ENCODE results near the gene EMID1.
"Not testable (repeated sequence)": the region's sequence is repeated elsewhere in the genome, so short reads cannot be mapped to it uniquely, and the experiment has no call there.

The EMID1 gene

DNA sequence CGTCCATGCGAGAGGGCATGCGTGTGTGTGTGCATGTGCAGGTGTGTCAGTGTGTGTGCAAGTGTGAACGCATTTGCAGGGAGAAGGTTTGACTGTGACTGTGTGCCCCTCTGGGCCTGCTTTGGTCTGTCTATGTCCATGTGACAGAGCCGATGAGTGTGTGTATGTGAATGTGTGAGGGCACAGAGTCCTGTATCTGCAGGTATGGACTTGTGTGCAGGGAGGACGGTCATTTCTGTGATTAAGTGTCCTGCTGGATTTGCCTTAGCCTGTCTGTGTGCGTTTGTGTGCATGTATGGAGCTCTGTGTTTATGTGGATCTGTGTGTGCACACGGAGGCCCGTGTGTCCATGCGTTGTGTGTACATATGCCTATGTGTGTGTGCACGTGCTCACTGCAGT, 5.4 kb downstream of the EMID1 start:
- DNase-seq (ENCODE audit: low spot score): no peak

DNA sequence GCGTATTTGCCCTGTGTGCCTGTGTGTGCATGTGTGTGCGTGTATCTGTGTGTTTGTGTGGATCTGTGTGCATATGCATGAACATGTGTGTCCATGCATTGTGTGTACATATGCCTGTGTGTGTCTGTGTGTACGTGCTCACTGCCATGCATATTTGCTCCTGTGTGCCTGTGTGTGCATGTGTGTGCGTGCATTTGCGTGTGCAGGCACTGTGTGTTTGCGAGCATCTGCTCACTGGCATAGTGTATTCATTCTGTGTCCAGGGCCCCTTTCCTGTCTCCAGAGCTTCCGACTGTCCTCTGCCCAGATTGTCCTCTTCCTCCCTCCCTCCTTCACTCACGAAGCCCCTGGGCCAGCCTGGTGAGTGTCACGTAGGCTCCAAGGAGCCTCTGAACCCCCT, 5.8 kb downstream of the EMID1 start:
- no peak for DNase-seq (ENCODE audit: low spot score)

DNA sequence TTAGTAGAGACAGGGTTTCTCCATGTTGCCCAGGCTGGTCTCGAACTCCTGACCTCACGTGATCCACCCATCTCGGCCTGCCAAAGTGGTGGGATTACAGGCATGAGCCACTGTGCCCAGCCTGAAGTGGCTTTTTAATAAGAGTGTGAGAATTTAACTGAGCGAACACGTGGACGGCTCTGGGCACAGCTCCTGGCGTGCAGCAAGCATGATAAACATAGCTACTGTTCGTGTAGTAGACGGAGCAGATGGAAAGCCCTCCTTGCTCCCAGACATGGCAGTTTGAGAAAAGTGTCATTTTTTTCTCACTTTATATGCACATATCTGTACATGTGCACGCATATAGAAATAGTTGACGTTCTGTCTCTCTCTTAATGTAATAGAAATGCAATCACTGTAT, 7.0 kb downstream of the EMID1 start:
- DNase-seq (ENCODE audit: low spot score): no peak

DNA sequence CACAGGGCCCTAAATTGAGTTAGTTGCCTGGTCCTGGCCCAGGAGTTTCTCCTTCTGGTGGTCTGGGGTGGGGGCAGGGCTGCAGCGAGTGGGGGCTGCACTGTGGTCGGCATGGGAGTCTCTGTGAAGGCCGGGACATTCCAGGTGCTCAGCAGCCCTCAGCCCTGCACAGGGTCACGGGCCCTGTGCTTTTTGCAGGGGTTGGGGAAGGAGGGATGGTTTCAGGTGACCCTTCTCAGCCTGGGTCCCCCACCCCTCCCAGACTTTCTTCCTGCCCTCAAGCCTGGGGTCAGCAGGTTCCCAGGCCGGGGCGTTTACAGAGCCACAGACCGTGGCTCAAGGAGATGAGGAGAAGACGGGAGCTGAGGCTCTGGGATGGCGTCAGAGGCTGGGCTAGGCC, 7.8 kb downstream of the EMID1 start:
- no peak for DNase-seq (ENCODE audit: low spot score)

DNA sequence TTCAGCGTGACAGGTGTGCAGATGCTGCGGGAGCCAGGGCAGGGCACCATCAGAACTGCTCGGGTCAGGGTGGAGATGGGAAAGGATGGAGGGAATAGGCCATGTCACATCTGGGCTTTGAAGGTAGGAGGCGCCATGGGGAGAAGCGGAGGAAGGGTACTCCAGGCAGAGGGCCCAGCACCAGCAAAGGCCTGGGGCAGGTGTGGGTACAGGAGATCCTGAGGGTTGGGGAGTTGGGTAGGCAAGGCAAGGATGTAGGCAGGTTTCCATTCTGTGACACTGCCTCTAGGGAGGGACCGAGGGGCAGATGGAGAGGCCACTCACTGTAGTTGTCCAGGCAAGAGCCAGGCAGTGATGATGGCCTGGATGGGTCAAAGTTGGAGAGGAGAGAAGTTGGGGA, 8.5 kb downstream of the EMID1 start:
- DNase-seq (ENCODE audit: low spot score): no peak

DNA sequence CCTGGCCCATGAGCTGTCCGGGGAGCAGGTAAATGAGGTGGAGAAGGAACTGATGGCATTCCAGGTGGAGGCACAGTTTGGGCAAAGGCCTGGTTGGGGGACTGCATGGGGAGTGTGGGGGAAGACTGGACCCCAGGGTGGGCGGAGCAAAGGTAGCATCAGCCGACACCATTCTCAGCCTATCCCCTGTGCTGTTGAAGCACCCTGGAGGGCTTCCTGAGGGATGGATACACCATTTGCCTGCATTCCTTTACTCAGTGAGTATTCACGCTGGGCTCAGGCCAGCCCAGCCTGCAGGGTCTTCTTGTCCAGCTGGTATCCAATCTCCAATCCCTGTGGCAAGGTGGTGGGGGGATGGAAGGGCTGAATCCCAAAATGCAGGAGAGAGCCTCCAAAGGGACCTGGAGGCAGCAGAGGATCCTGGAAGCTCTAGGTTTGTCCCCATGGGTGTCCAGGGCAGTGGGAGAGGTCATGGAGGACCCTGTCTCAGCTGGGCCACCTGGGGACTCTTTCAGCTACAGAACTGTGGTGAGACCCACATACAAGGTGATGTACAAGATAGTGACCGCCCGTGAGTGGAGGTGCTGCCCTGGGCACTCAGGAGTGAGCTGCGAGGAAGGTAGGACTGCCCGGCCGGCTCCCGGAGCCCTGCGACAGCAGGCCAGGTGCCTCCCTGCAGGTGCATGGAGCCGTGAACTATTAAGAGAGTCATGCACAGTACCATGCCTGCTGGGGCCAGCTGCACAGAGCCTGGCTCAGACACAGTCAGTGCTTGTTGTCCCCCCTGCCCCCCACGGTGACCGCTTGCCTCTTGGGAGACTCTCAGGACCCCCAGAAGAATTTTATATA, 9.5 kb downstream of the EMID1 start:
- no peak for DNase-seq (ENCODE audit: low spot score)

DNA sequence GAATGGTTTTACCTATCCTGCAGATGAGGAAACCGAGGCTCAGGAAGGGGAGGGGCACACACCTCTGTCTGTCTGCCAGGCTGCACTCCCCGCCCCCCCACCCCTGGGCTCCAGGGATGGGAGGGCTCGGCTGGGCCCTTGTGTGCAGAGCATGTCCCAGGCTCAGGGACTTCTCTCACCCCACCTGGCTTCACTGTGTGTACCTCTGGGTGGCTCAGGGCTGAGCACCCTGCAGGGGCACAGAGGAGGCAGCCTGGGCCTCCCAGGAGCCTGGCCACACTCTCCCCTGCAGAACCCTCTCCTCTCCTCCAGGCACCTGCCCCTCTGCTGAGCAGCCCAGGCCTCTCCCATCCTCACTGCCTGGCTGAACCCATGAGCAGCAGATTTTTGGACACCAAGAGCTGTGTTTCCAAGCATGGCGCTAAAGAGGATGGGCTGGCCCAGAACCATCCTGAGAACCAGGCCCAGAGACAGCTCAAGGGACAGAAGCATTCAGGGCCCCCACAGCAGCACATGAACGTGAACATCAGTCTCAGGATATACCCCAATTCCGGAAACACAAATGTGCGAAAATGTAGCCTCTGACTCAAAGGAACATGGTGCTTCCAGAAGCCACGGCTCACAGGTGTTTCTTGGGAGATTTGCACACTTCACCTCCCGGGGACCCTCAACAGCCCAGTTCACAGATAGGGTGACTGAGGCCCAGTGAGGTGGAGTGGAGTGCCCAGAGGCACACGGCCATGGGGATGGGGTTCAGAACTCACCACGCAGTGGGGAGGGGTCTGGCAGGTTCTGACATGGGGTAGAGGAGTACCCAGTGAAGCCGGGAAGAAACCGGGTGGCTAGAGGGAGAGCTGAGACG, 10.5 kb downstream of the EMID1 start:
- DNase-seq (ENCODE audit: low spot score): no peak

DNA sequence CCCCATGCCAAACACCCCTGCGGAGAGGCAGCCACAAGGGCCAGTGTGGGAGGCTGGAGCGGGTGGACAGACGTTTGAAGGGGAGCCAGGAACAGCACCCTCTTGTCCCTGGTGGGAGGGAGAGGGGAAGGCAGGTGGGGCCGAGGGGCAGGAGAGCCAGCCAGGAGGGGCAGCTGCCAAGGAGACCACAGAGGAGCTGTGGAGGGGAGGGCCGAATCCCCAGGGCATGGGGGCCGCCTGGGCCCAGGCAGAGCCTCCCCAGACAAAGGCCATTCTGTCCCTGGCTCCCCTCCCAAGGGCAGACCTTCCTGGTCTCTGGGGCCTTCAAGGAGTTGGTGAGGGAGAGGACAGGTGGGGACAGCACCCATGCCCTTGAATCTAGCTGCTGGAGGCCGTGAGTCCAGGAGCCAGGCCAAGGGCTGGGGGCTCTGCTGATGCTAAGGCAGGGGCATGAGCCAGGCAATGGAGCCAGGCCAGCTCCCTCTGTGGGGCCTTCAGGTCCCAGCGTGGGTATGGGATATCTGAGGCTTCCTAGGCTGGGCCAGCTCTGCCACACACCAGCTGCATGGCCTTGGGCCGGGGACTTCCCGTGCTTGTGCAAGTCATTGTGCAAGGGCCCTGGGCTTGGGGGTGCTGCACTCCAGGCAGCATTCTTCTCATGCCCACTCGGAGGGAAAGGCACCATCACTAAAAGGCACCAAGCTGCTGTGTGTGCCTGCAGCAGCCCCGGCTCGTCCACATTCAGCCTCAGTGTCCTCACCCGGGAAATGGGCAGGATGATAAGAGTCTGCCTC, 11.4 kb downstream of the EMID1 start:
- DNase-seq (ENCODE audit: low spot score): no peak

DNA sequence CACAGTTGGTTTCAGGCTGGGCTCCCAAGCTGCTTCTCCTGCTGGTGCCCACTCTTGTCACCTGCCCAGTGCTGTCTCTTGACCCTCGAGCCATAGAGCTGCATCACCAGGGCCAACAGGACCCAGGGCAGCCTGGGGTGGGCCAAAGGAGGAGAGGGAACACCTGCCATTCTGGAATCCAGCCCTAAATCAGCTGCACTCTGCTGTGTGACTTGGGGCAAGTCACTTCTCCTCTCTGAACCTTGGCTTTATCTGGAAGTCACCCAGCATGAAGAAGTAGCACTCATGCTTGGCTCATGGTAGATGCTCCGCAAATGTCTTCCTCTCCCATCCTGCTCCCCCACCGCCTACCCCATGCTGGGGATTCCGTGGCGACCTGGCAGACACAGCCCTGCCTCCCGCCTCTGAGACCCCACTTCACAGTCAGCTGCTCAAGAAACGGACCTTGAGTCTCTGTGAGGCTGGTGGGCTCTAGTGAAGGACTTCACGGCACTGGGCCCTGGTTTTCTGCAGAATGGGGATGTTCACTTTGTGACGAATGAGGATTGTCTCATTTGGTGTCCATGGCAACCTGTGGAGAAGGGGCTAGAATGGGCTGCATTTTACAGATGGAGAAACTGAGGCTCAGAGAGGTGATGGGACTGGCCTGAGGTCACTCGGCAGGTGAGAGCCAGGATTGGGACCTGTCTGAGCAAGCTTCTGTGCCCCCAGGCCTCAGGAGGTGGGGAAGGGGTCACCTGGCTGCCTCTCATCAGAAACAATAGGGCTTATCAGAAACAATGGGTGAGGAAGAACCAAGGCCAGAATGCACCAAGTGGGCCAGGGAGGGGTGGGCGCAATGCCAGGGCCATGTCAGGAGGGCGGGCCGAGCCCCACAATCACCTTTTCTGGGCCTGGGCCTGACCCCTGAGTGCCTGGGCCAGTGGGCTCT, 12.4 kb downstream of the EMID1 start:
- DNase-seq (ENCODE audit: low spot score): no peak

DNA sequence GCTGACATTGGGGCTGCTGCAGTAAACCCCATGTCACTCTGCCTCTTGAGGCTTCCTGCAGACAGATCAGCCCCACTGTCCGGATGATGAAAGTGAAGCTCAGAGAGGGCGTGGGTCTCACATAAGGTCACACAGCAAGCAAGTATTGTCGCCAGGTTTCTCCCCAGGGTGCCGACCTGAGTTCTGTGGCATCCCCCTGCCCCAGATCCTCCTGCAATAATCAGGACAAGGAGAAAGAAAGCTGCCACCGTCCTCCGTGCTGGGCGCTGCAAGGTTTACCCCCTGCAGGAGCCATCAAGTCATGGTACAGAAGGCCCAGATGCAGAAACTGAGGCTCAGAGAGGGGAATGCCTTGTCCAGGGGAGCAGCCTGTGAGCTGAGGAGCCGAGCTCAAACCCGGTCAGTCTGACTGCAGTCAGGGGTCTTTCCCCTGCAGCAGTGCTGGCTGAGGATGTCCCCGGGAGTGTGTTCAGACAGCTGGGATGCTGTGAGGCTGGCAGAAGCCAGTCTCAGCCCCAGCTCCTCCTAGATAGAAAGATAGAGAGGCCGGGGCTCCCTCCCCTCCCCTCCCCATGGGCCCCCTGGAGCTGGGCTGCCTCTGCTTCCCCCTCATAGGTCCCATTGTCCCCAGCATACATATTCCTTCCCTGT, 13.2 kb downstream of the EMID1 start:
- no peak for DNase-seq (ENCODE audit: low spot score)

DNA sequence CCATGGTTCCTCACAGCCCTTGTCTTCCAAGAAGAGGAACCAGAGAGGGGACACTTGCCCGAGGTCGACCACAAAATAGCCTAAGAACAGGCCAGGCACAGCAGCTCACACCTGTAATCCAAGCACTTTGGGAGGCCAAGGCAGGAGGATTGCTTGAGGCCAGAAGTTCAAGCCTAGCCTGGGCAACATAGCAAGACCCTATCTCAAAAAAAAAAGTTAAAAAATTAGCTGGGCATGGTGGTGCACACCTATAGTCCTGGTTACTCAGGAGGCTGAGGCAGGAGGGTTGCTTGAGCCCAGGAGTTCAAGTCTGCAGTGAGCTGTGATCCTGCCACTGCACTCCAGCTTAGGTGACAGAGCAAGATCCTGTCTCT, 13.7 kb downstream of the EMID1 start:
- DNase-seq (ENCODE audit: low spot score): not testable (repeated sequence)

DNA sequence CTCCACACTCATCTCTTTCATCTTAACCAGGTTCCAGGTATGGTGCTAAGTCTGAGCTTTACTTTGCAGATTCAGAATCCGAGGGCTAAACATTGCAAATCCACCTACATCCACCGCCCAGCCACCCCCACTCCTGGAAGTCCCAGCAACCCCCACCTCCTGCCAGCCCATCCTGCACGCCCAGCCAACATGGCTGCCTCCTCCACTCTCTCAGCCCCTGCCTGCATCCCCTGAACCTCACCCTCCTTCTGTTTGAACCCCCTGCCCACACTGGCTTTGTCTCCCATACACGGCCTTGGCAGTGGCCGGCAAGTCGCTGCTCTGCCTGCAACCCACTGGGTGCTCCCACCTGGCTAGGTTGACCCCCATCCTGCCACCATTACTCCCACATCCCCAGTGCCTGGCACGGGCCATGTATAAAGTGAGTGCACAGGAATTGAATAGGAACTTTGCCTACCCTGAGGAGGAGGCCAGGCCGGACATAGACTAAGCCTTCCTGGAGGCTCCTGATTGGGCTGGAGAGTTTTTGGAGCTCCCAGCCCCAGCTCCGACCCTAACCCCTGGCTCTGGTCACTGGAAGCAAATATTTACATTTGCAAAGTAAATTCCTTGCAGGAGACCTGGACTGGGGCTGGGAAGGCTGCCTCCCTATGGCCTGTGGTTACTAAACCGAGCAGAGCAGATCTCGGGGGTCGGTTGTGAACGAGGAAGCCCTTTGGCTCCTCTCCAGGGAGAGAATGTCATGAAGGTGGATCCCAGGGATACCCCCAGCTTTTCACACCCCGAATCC, 14.4 kb downstream of the EMID1 start:
- no peak for DNase-seq (ENCODE audit: low spot score)

DNA sequence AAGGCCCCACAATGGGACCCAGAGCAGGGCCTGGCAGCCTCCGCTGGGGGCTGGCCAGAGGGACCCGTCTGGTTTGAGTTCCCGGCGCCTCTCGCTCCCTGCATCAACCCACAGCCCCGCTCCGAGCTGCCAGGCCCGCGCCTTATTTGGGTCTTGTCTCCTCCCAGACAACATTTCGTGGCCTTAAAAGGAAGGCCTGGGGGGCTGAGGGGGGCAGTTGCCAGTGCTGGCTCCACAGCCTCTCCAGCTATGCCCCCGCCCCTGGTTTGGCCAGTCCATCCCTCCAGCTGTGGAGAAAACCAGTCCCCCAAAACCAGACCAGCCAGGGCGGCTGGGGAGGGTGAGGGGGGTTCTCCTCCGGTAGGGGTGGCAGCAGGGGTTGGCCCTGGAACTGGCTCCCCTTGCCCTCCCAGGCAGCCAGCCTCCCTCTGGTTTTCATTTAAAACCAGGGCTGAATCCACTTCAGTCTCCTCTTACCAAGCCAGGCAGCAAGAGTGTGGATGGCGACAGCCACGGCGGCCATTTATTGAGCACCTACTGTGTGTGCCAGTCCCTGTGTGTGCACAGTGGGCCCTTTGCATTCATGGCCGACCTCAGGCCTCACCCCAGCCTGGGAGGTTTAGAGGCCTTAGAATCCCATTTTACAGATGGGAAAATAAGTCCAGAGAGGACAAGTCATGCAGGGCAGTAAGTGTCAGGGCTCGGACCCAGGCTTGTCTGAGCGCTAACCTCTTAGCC, 18.6 kb downstream of the EMID1 start:
- no peak for DNase-seq (ENCODE audit: low spot score)

DNA sequence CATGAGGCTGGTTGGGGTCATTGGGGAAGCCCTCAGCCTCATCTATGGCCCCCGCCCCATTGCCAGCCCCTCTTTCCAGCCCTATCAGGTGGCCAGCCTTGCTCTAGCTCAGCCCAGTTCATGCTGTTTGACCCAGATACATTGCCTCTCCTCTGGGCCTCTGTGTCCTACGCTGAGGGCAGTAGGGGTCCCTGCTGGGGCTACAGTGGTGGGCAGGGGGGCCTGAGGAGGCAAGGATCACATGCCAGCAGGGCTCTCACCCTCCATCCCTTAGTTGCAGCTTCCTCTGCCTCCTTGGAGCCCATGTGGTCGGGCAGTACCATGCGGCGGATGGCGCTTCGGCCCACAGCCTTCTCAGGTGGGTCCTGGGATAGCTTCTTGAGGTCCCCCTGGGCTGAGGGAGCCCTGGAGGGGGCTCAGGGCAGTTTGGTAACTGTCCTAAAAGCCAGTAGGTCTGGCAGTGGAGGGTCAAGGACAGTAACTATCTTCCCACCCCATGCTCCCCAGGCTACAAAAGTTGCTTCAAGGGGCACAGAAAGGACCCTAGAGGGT, 19.2 kb downstream of the EMID1 start:
- no peak for DNase-seq (ENCODE audit: low spot score)

DNA sequence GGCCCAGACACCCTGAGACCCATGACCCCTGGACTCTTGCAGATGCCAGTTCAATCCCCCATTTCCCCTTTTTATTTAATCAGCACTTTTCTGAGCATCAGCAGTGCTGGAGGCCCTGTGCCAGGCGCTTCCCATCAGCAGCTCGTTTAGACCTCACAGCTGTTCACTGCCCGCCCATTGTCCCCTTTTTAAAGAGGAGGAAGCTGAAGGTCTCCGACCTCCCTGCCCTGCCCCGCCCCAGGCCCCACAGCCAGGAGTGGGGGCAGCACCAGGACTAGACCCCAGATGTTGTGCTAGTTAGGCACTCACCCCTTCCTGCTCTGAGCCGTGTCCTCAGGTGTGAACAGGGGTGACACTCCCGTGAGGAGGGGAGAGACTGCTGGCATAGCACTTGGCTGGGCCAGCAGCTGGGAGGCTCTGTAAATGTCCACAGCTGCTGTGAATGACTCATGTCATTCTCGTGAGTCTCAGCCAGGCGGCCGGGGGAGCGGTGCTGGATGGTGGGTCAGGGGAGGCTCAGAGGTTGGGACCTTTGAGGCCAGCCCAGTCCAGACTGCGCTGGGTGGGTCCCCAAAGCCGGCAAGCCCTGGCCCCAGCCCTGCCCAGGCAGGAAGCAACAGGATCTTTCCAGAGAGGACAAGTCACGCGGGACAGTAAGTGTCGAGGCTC, 19.9 kb downstream of the EMID1 start:
- no peak for DNase-seq (ENCODE audit: low spot score)

DNA sequence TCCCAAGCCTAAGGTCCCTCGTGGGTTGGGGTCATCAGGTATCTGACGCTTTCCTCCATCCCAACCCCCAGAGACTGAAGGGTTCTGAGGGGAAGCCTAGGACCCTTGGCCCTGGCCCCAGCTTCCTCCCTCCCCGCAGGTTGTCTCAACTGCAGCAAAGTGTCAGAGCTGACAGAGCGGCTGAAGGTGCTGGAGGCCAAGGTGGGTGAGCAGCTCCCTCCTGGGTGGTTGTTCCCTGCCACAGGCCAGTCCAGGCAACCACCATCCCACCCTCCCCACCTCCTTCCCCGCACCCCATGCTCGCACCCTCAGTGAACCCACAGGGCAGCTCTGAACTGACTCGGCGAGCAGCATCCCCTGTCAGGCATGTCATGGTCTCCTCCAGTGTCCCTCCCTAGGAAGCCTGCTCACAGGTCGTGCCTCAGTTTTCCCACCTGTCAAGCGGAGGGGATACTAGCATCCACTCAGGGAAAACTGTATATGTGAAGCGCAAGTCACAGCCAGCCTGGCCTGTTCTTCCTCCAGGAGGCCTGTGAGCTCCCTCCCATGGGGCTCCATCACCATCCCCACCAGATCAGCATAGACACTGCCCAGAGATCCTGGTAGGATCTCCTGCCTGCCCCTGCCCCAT, 20.8 kb downstream of the EMID1 start:
- DNase-seq (ENCODE audit: low spot score): no peak

DNA sequence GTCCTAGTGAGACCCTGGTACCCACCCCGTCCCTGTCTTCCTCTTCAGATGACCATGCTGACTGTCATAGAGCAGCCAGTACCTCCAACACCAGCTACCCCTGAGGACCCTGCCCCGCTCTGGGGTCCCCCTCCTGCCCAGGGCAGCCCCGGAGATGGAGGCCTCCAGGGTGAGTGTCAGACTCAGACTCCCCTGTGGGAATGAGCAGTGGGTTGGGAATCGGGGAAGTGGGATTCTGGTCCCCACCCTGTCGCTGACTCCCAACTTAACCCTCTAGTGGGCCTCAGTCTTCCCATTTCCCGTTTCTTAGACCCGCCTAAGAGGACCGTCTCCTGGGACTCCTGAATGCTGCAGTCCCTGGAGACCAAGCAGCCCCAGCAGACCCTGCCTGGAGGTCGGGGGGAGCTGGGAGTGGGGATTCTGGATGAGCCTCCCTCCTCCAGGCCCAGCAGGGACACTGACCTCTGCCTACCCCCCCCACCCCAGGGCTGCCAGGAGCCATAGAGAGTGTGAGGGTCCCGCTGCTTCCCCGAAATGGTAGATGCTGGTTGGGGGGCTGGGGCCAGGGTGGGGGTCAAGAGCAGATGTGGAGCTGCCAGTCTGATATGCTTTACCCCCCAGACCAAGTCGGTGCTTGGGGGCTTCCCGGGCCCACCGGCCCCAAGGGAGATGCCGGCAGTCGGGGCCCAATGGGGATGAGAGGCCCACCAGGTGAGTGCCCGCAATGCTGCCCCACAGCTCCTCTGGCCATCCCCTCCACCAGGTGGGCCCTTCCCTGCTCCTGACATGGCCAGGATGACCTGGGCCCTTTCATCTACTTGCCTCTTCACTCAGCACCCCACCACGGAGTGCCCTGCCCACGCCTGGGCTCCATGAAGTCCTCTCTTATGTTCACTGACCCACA, 25.5 kb downstream of the EMID1 start:
- no peak for DNase-seq (ENCODE audit: low spot score)

Data from CD4-positive, alpha-beta T cell treated with Interleukin-2 at 100 ng/mL for 4 hours (primary cell).